Astrocyte (in vitro differentiated cells and primary cell): ENCODE measurements around the gene AP2S1.

ENCODE experiments used
- EZH2 ChIP-seq: IDR thresholded peaks from 2 replicates; pipeline ENCODE4 v1.6.1; 2012; ENCODE audit warnings: mild to moderate bottlenecking, low read length, inconsistent platforms; ENCODE audit not compliant: insufficient read depth
- TF ChIP-seq, protein P1 (sequence below): IDR thresholded peaks from 2 replicates; pipeline ENCODE4 v1.5.1; 2011; ENCODE audit warnings: low read depth, mild to moderate bottlenecking, inconsistent platforms, low read length, moderate library complexity; ENCODE audit not compliant: insufficient read depth

DNA sequence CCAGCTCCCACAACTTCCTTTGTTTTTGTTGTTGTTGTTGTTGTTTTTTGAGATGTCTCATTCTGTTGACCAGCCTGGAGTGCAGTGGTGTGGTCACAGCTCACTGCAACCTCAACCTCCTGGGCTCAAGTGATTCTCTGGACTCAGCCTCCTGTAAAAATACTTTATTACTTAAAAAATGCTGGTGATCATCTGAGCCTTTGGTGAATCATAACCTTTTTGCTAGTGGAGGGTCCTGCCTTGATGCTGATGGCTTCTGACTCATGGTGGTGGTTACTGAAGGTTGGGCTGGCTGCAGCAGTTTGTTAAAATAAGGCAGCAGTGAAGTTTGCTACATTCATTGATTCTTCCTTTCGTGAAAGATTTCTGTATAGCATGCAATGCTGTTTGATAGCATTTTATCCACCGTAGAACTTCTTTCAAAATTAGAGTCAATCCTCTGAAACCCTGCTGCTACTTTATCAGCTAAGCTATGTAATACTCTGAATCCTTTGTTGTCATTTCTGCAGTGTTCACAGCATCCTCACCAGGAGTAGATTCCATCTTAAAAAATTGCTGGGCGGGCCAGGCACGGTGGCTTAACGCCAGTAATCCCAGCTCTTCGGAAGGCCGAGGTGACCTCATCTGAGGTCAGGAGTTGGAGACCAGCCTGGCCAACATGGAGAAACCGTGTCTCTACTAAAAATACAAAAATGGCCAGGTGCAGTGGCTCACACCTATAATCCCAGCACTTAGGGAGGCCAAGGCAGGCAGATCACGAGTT lies 28.1 kb upstream of the AP2S1 start:
- TF ChIP-seq, protein P1, sequence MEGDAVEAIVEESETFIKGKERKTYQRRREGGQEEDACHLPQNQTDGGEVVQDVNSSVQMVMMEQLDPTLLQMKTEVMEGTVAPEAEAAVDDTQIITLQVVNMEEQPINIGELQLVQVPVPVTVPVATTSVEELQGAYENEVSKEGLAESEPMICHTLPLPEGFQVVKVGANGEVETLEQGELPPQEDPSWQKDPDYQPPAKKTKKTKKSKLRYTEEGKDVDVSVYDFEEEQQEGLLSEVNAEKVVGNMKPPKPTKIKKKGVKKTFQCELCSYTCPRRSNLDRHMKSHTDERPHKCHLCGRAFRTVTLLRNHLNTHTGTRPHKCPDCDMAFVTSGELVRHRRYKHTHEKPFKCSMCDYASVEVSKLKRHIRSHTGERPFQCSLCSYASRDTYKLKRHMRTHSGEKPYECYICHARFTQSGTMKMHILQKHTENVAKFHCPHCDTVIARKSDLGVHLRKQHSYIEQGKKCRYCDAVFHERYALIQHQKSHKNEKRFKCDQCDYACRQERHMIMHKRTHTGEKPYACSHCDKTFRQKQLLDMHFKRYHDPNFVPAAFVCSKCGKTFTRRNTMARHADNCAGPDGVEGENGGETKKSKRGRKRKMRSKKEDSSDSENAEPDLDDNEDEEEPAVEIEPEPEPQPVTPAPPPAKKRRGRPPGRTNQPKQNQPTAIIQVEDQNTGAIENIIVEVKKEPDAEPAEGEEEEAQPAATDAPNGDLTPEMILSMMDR = no peak
- no peak for TF ChIP-seq EZH2
